PC-9 (cell line): ENCODE measurements around the gene IL1RAPL1.

Source experiments
- CTCF ChIP-seq: fragments of 200-600 bp; sonication (generic); conservative IDR thresholded peaks from 2 replicates; pipeline ENCODE4 v1.6.1; 2017; ENCODE audit warnings: mixed run types, antibody characterized with exemption, mild to moderate bottlenecking, moderate library complexity
- EZH2 ChIP-seq: fragments of 200-600 bp; sonication (generic); IDR thresholded peaks from 2 replicates; pipeline ENCODE4 v1.8.0; 2017; ENCODE audit warnings: antibody characterized with exemption, low read depth

- TF ChIP-seq CTCF (no peak), EZH2 (no peak)
Measured at GRCh38 chrX:28847423-28847822, 260.2 kb downstream of the IL1RAPL1 start.
